Fibroblast of pulmonary artery (primary cell): ENCODE data around the gene SYNGR3.

Experiments
- DNase-seq: peaks from one replicate; pipeline ENCODE4 v3.0.0-alpha.2; 2010; ENCODE audit warnings: low read depth
- H3K4me3 ChIP-seq: replicated peaks from 2 replicates; pipeline ENCODE4 v1.5.1; 2011; ENCODE audit warnings: low read depth, mild to moderate bottlenecking, control low read depth, low read length, moderate library complexity
- TF ChIP-seq, protein P1 (sequence below): IDR thresholded peaks from 2 replicates; pipeline ENCODE4 v1.5.1; 2011; ENCODE audit warnings: mild to moderate bottlenecking, control low read depth, low read length, inconsistent platforms; ENCODE audit errors: missing control alignments

Gene SYNGR3

GRCh38 chr16:2039274-2040031, 49.7 kb downstream of the SYNGR3 start:
- TF ChIP-seq, protein P1, sequence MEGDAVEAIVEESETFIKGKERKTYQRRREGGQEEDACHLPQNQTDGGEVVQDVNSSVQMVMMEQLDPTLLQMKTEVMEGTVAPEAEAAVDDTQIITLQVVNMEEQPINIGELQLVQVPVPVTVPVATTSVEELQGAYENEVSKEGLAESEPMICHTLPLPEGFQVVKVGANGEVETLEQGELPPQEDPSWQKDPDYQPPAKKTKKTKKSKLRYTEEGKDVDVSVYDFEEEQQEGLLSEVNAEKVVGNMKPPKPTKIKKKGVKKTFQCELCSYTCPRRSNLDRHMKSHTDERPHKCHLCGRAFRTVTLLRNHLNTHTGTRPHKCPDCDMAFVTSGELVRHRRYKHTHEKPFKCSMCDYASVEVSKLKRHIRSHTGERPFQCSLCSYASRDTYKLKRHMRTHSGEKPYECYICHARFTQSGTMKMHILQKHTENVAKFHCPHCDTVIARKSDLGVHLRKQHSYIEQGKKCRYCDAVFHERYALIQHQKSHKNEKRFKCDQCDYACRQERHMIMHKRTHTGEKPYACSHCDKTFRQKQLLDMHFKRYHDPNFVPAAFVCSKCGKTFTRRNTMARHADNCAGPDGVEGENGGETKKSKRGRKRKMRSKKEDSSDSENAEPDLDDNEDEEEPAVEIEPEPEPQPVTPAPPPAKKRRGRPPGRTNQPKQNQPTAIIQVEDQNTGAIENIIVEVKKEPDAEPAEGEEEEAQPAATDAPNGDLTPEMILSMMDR = no peak
- peak; percentile 73 for DNase-seq
- H3K4me3 ChIP-seq = no peak overlapping the region

- no peak for DNase-seq
- TF ChIP-seq, protein P1 = no peak
- no peak overlapping the region for H3K4me3 ChIP-seq
Measured at GRCh38 chr16:2040041-2040786, 50.4 kb downstream of the SYNGR3 start.

DNA sequence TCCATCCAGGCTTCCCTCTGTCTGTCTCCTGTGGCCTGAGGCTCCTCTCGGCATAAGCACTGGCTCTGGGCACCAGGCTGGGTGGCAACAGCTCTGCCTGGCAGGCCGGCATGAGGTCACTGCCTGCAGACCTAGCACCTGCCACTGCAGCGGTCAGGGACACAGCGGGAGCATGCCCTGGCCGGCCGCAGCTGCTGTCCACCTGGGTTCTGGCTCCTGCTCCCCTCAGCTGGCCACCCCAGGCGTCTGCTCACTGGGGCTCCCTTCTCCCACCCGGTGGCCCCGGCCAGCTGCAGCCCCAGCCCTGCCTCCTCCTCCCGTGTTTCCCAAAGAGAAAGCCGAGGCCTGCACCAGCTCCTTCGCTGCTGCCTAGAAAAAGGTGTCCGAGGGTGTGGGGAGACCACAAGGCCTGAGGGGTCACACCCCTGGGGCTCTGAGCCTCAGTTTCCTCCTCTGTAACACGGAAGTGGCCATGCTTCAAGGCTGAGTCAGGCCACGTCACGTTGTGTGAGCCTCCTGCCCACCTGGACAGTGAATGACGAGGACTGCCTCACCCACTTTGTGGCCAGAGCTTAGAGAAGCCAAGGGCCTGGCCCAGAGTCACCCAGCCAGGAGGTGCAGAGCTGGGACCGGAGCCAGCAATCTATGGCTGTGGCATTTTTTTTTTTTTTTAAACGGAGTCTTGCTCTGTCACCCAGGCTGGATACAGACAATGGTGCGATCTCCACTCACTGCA, 51.2 kb downstream of the SYNGR3 start:
- TF ChIP-seq, protein P1 = no peak
- H3K4me3 ChIP-seq = no peak overlapping the region
- DNase-seq = no peak

GRCh38 chr16:2042171-2042985, 52.6 kb downstream of the SYNGR3 start:
- no peak overlapping the region for H3K4me3 ChIP-seq
- no peak for DNase-seq

GRCh38 chr16:2042986-2043666, 53.4 kb downstream of the SYNGR3 start:
- DNase-seq = no peak
- no peak overlapping the region for H3K4me3 ChIP-seq
- TF ChIP-seq, protein P1 = no peak

More at GRCh38 chr16:2042171-2042985, 52.6 kb downstream of the SYNGR3 start:
- TF ChIP-seq, protein P1 = no peak
